Putamen (tissue), 1 donor: ENCODE data around the gene KIAA1210.
"Not testable (repeated sequence)": the region's sequence is repeated elsewhere in the genome, so short reads cannot be mapped to it uniquely, and the experiment has no call there.

Experiments used
- DNase-seq: peaks from one replicate; pipeline ENCODE4 v3.0.0-alpha.2; 2016; ENCODE audit warnings: low spot score

The KIAA1210 gene

GRCh38 chrX:119036107-119037029 lies 91.2 kb downstream of the KIAA1210 start:
- no peak for DNase-seq

- no peak for DNase-seq
These were observed 96.6 kb downstream of the KIAA1210 start for GRCh38 chrX:119030990-119031389.

GRCh38 chrX:119029656-119030055 lies 98.0 kb downstream of the KIAA1210 start:
- not testable (repeated sequence) for DNase-seq

- DNase-seq, result no peak
These were observed 98.8 kb downstream of the KIAA1210 start for GRCh38 chrX:119028733-119029330.
